Measurements from ENCODE around the gene CATSPERB. TPM values are rescaled to one million over a fixed set of nuclear protein-coding genes. Genes with fewer than 3 reads are reported as not detected.

CATSPERB gene
- total RNA-seq, 4 donors from 2014 or later = 0.93 to 4.8 (median 1.5) TPM

- Histone ChIP-seq H3K36me3 (no peaks in the 10 kb centered on the region), H3K4me3 (no peak overlapping the region), H3K27me3 (no peaks in the 10 kb centered on the region), H3K4me1 (no peaks in the 10 kb centered on the region), H3K27ac (no peak overlapping the region), H3K9me3 (no peaks in the 10 kb centered on the region)
- no peak for ATAC-seq
- 79 to 100% methylated on average over 2 of the region's 2 CpGs for WGBS, 2 donors (ENCODE audit: low coverage in 1 of 2)
- TF ChIP-seq CTCF (IDR thresholded peaks at IDR 0.05) = no peak
- no peak for TF ChIP-seq POLR2A (IDR thresholded peaks at IDR 0.05)
- no peak for TF ChIP-seq EP300 (IDR thresholded peaks at IDR 0.05)
- no peak for TF ChIP-seq POLR2AphosphoS5 (IDR thresholded peaks at IDR 0.05)
These were observed 8.4 kb downstream of the CATSPERB start for GRCh38 chr14:91723501-91723900.

GRCh38 chr14:91722386-91722785 lies 9.5 kb downstream of the CATSPERB start:
- ATAC-seq = no peak
- TF ChIP-seq CTCF (IDR thresholded peaks at IDR 0.05) (no peak), POLR2A (IDR thresholded peaks at IDR 0.05) (no peak), POLR2AphosphoS5 (IDR thresholded peaks at IDR 0.05) (no peak), EP300 (IDR thresholded peaks at IDR 0.05) (no peak)
- Histone ChIP-seq H3K4me3 (no peak overlapping the region), H3K4me1 (no peaks in the 10 kb centered on the region), H3K9me3 (no peaks in the 10 kb centered on the region), H3K27ac (no peak overlapping the region), H3K27me3 (no peaks in the 10 kb centered on the region), H3K36me3 (no peaks in the 10 kb centered on the region)

GRCh38 chr14:91719839-91720238 lies 12.0 kb downstream of the CATSPERB start:
- no peak overlapping the region for H3K27ac ChIP-seq
- H3K4me3 ChIP-seq = no peak overlapping the region
- no peaks in the 10 kb centered on the region for H3K36me3 ChIP-seq
- H3K4me1 ChIP-seq = no peaks in the 10 kb centered on the region
- WGBS, 2 donors (ENCODE audit: low coverage in 1 of 2) = 60 to 63% methylated on average over 3 of the region's 3 CpGs
- no peaks in the 10 kb centered on the region for H3K9me3 ChIP-seq
- TF ChIP-seq POLR2A (IDR thresholded peaks at IDR 0.05) = no peak
- TF ChIP-seq EP300 (IDR thresholded peaks at IDR 0.05) = no peak
- TF ChIP-seq POLR2AphosphoS5 (IDR thresholded peaks at IDR 0.05) = no peak
- no peak for TF ChIP-seq CTCF (IDR thresholded peaks at IDR 0.05)
- no peak for ATAC-seq
- H3K27me3 ChIP-seq = no peaks in the 10 kb centered on the region

GRCh38 chr14:91716999-91717398 lies 14.9 kb downstream of the CATSPERB start:
- no peaks in the 10 kb centered on the region for H3K36me3 ChIP-seq
- H3K27me3 ChIP-seq = no peaks in the 10 kb centered on the region
- WGBS, 2 donors (ENCODE audit: low coverage in 1 of 2) = 59 to 70% methylated on average over 1 of the region's 1 CpG
- no peak for TF ChIP-seq CTCF (IDR thresholded peaks at IDR 0.05)
- TF ChIP-seq POLR2A (IDR thresholded peaks at IDR 0.05) = no peak
- TF ChIP-seq POLR2AphosphoS5 (IDR thresholded peaks at IDR 0.05) = no peak
- no peak for TF ChIP-seq EP300 (IDR thresholded peaks at IDR 0.05)
- no peaks in the 10 kb centered on the region for H3K9me3 ChIP-seq
- no peaks in the 10 kb centered on the region for H3K4me1 ChIP-seq
- no peak for ATAC-seq
- H3K27ac ChIP-seq = no peak overlapping the region
- H3K4me3 ChIP-seq = no peak overlapping the region

- no peak for TF ChIP-seq POLR2AphosphoS5 (IDR thresholded peaks at IDR 0.05)
- no peak for TF ChIP-seq EP300 (IDR thresholded peaks at IDR 0.05)
- TF ChIP-seq POLR2A (IDR thresholded peaks at IDR 0.05) = no peak
- no peak for TF ChIP-seq CTCF (IDR thresholded peaks at IDR 0.05)
- H3K4me3 ChIP-seq = no peak overlapping the region
- no peaks in the 10 kb centered on the region for H3K9me3 ChIP-seq
- no peaks in the 10 kb centered on the region for H3K27me3 ChIP-seq
- no peaks in the 10 kb centered on the region for H3K4me1 ChIP-seq
- WGBS, 2 donors (ENCODE audit: low coverage in 1 of 2) = 75 to 79% methylated on average over 4 to 6 of the region's 6 CpGs
- no peaks in the 10 kb centered on the region for H3K36me3 ChIP-seq
- no peak for ATAC-seq
- no peak overlapping the region for H3K27ac ChIP-seq
These were observed 17.1 kb downstream of the CATSPERB start for GRCh38 chr14:91714805-91715204.
